WI38 (cell line): ENCODE data around the gene MMP3.
"Not testable (repeated sequence)": the region's sequence is repeated elsewhere in the genome, so short reads cannot be mapped to it uniquely, and the experiment has no call there.

Experiments
- H3K4me3 ChIP-seq: 2 replicates; pipeline ENCODE4 v1.5.1; 2011; ENCODE audit warnings: low read depth, mild to moderate bottlenecking, control low read depth, low read length
- TF ChIP-seq, protein P1 (sequence below): IDR thresholded peaks from 2 replicates; pipeline ENCODE4 v1.5.1; 2012; ENCODE audit warnings: low read depth, mild to moderate bottlenecking, control low read depth, low read length

The MMP3 gene

GRCh38 chr11:102874852-102875251 lies 31.4 kb upstream of the MMP3 start, which contains the start of gene MMP12:
TSS of gene MMP12 (minus strand) at chr11:102874982. CDS start at chr11:102874937, 45 bp downstream.
- H3K4me3 ChIP-seq = no peak within 1 kb of the TSS
- TF ChIP-seq, protein P1, sequence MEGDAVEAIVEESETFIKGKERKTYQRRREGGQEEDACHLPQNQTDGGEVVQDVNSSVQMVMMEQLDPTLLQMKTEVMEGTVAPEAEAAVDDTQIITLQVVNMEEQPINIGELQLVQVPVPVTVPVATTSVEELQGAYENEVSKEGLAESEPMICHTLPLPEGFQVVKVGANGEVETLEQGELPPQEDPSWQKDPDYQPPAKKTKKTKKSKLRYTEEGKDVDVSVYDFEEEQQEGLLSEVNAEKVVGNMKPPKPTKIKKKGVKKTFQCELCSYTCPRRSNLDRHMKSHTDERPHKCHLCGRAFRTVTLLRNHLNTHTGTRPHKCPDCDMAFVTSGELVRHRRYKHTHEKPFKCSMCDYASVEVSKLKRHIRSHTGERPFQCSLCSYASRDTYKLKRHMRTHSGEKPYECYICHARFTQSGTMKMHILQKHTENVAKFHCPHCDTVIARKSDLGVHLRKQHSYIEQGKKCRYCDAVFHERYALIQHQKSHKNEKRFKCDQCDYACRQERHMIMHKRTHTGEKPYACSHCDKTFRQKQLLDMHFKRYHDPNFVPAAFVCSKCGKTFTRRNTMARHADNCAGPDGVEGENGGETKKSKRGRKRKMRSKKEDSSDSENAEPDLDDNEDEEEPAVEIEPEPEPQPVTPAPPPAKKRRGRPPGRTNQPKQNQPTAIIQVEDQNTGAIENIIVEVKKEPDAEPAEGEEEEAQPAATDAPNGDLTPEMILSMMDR = no peak

GRCh38 chr11:102869354-102869964 lies 26.1 kb upstream of the MMP3 start:
- H3K4me3 ChIP-seq = not testable (repeated sequence)

DNA sequence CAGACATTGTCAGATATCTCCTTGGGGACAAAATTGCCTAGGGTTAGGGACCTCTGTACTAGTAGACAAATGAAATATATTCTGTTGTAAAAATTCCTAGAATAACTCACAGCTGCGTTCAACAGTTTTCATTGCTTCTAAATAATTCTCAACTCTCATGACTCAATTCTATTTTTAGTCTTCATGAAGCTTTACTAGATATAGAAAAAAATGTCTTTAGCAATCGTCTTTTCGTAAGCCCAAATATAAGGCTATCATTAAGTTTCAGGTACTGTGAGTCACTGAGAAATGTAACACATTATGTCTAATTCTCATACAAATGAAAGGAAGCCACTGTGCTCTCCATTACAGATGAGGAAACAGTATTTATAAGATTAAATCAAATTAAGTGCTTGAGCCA lies 24.9 kb upstream of the MMP3 start:
- TF ChIP-seq, protein P1 = no peak
- H3K4me3 ChIP-seq = no peak overlapping the region

- TF ChIP-seq, protein P1 = no peak
- H3K4me3 ChIP-seq = no peak overlapping the region
These were observed 21.3 kb upstream of the MMP3 start for GRCh38 chr11:102864724-102865123.

DNA sequence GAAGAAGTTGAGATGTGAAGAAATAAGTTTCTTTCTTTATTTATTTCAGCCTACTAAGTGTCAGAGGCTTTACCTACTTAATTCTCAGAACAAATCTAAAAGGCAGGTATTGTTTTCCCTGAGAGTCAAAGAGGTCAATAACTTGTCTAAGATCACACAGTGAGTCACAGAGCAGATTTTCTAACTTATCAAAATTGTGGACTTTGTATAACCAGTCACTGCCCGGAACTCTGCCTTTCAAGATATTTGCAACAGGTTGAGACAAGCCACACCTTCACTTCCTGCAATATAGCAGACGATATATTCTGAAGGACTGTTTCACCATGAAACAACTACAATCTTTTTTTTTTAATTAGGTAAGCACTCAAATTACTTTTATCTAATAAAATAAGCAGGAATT lies 10.5 kb upstream of the MMP3 start:
- no peak overlapping the region for H3K4me3 ChIP-seq
- TF ChIP-seq, protein P1 = no peak

DNA sequence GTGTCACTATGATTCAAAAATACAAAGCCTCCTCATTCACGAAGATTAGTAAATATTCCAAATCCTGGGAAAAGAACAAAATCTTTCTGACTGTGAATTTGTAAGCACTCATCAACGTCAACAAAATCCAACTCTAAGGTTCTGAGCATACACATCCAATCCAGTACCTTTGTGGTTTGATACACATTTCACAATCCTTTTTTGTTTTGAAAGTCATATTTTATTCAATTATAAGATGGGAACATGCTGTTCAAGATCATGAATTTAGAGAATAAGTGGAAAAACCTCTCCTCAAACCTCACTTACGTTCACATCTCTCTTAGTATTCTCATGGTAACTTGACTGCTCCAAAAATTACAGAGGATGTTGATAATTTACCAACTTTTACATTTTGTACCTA lies 9.6 kb upstream of the MMP3 start:
- TF ChIP-seq, protein P1 = no peak
- H3K4me3 ChIP-seq = no peak overlapping the region

DNA sequence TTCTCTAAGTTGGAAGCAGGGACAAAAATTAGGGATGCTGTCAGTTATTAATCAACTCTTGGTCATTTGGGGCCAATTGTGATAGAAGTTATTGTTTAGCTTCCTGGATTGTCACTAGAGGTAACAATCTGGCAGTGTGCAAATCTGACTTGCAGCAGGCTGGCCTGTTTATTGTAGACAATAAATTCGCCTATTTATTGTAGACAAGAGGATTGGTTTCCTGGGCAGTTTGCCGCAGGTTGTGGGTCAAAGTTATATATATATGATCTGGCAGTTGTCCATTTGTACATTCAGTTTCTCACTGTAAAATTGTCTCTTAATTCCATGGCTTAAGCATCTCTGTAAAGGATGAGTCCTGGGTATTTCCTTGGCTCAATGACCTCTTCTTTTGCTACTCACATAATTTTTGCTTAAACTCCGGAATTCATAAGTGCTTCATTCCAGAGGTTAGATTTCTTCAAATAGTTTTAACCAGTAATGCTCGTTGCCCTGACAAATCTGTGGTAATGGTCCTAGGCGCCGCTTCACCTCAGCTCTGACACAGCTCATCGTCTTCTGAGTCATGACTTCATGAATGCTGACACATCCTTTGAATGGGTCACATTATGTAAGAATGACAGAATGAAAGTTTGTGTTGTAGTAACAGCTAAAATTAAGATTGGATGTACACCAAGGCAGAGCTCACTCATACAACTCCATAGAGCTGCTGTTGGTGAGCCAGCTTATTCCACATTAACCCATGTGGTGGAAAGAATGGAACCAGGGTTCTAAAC lies 7.8 kb upstream of the MMP3 start:
- no peak overlapping the region for H3K4me3 ChIP-seq
- TF ChIP-seq, protein P1 = no peak
